Measurements from ENCODE around the gene HLCS.

The HLCS gene

GRCh38 chr21:36811762-36812161 is 154.7 kb downstream of the HLCS start:
- no peak for DNase-seq (ENCODE audit: low read depth)
- TF ChIP-seq, protein P1, sequence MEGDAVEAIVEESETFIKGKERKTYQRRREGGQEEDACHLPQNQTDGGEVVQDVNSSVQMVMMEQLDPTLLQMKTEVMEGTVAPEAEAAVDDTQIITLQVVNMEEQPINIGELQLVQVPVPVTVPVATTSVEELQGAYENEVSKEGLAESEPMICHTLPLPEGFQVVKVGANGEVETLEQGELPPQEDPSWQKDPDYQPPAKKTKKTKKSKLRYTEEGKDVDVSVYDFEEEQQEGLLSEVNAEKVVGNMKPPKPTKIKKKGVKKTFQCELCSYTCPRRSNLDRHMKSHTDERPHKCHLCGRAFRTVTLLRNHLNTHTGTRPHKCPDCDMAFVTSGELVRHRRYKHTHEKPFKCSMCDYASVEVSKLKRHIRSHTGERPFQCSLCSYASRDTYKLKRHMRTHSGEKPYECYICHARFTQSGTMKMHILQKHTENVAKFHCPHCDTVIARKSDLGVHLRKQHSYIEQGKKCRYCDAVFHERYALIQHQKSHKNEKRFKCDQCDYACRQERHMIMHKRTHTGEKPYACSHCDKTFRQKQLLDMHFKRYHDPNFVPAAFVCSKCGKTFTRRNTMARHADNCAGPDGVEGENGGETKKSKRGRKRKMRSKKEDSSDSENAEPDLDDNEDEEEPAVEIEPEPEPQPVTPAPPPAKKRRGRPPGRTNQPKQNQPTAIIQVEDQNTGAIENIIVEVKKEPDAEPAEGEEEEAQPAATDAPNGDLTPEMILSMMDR (conservative IDR thresholded peaks at IDR 0.05; ENCODE audit: control insufficient read depth, insufficient read depth, low read depth, low read length) = no peak
- no peak overlapping the region for H3K4me3 ChIP-seq (ENCODE audit: control insufficient read depth, low read depth, low read length)

DNA sequence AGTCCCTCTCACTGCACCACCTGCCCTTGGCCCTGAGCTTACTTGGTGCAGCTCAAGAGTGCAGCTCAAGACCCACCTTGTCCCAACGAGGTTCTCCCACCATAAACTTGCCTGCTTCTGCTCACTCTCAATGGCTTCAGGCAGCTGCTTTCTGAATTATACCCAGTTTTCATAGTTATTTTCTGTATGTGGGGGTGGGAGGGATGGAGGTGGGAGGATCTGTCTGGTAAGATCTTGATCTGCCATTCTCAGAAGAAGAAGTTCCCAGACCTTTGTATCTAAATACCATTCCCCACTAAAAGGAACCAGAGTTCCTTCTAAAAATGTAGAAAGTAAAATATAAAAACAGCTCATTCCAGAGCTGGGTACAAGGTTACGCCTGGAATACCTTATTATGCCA is 156.0 kb downstream of the HLCS start:
- no peak overlapping the region for H3K4me3 ChIP-seq (ENCODE audit: control insufficient read depth, low read depth, low read length)
- TF ChIP-seq, protein P1 (conservative IDR thresholded peaks at IDR 0.05; ENCODE audit: control insufficient read depth, insufficient read depth, low read depth, low read length) = no peak
- DNase-seq (ENCODE audit: low read depth) = no peak

DNA sequence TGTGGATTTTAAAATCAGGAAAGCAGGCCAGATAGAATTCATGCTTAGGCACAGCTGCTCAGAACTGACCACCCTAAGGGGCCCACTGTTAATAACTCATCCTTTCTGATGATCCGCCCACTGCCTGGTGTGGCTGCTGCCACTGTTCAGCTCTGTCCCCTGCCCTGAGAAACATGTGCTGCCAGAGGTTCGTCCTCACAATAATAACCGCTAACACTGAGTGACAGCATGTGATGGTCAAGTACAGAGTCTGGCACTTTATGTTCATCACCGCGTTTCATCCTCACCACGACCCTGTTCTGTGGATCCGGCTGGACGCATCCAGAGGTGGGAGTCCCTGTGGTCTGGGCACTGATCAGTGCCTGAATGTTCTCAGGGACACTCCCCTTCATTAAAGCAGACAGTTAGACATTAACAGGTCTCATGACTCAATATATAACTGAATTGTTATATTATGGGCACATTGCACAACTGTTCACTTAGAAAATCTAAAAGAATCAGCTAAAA is 159.0 kb downstream of the HLCS start:
- TF ChIP-seq, protein P1 (conservative IDR thresholded peaks at IDR 0.05; ENCODE audit: control insufficient read depth, insufficient read depth, low read depth, low read length) = no peak
- H3K4me3 ChIP-seq (ENCODE audit: control insufficient read depth, low read depth, low read length) = no peak overlapping the region
- DNase-seq (ENCODE audit: low read depth) = no peak

DNA sequence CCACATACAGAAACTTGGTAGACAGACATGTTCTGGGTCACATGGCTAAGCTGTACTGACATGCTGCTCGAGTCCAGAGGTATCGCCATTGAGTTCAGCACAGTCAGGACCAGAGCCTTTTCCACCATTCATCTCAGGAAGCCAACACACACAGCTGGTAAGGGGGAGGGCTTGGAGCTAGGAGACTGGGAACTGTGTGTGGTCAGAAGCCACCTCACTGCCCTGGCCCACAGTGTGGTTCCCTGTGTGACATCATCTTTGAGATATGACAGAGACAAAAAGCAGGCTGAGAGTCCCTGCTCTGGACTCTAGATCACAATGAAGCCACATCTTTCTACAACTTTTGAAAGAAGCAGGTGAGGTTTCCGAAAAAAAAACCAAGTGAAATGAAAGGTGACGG is 160.4 kb downstream of the HLCS start:
- H3K4me3 ChIP-seq (ENCODE audit: control insufficient read depth, low read depth, low read length) = no peak overlapping the region
- TF ChIP-seq, protein P1 (conservative IDR thresholded peaks at IDR 0.05; ENCODE audit: control insufficient read depth, insufficient read depth, low read depth, low read length) = no peak
- DNase-seq (ENCODE audit: low read depth) = peak; percentile 25

DNA sequence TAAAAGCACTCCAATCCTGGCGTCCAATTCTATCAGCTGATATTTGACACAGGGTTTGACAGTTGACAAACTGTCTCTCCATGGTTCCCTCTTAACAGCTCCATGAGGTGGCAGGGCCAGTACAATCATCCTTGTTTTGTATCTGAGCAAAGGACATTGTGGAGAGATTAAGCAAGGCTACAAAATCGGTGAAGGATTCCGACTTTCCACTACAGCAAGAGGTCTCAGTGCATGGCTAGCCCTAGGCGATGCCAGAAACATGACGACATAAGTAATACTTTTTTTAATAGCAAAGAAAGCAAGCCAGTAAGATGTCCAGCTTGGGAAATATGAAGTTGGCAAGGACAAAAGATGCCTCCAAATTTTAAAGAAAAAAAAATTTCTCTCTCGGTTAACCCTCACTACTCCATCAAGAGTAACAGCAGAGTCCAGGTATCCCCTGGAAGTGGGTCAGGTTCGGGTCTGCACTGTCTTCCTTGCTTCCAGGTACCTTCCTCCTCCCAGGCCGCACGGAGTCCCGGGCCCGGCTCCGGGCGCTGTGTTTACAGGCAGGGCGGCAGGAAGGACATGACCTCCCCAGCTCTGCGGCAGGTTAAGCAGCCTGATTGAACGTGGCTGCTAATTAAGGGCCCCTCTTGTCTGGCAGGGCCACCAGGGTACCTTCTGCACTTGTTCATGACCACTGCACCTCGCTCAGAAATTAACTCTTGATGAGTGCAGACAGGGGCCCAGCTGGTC is 161.4 kb downstream of the HLCS start:
- DNase-seq (ENCODE audit: low read depth) = no peak
- no peak overlapping the region for H3K4me3 ChIP-seq (ENCODE audit: control insufficient read depth, low read depth, low read length)
- TF ChIP-seq, protein P1 (conservative IDR thresholded peaks at IDR 0.05; ENCODE audit: control insufficient read depth, insufficient read depth, low read depth, low read length) = no peak

DNA sequence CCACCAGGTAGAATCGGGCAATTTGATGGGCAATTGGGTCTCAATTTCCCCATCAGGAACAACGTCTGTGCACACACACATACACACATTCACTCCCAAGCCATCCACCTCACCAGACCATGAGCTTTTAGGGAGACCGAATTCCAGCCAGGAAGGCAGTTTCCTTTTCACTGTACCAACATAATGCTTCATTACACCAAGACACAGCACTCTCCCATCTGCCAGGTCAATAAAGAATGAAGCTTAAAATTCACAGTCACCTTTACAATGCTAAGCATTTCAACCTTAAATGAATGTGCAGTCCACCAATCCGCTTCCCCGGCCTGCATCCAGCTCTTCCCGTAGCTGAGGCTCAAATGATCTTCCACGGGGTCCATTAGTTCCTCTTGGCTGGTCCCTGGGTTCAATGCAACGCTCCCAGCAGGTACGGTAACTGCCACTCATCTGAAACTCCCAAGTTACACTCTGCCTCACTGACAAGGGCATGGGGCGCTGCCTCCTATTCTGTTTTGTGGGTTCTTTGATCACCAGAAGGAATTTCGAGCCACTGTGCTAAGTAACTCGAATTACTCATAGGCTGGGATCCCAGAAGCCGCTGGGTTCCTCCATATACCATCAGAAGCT is 162.5 kb downstream of the HLCS start:
- TF ChIP-seq, protein P1 (conservative IDR thresholded peaks at IDR 0.05; ENCODE audit: control insufficient read depth, insufficient read depth, low read depth, low read length) = no peak
- DNase-seq (ENCODE audit: low read depth) = no peak

More for the DNA sequence above, 162.5 kb downstream of the HLCS start:
- H3K4me3 ChIP-seq (ENCODE audit: control insufficient read depth, low read depth, low read length) = no peak overlapping the region
